NCI-H345 treated with DMSO at 0.1 percent for 48 hours (cell line): ENCODE results near the gene HSPA14.
"Not testable (repeated sequence)": the region's sequence is repeated elsewhere in the genome, so short reads cannot be mapped to it uniquely, and the experiment has no call there.

Source experiments
- DNase-seq: peaks from one replicate; lab custom pipeline; 2025; ENCODE audit not compliant: unreplicated experiment; lab: John Stamatoyannopoulos, UW

Gene HSPA14, protein sequence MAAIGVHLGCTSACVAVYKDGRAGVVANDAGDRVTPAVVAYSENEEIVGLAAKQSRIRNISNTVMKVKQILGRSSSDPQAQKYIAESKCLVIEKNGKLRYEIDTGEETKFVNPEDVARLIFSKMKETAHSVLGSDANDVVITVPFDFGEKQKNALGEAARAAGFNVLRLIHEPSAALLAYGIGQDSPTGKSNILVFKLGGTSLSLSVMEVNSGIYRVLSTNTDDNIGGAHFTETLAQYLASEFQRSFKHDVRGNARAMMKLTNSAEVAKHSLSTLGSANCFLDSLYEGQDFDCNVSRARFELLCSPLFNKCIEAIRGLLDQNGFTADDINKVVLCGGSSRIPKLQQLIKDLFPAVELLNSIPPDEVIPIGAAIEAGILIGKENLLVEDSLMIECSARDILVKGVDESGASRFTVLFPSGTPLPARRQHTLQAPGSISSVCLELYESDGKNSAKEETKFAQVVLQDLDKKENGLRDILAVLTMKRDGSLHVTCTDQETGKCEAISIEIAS

GRCh38 chr10:14837757-14838581 lies at the start of gene HSPA14, which contains the start of the genes CDNF and MSANTD7:
Gene HSPA14, plus strand, starts transcription at chr10:14838306. Its CDS starts 97 bp downstream, at chr10:14838403.
Gene CDNF, minus strand, starts transcription at chr10:14838037. Its CDS starts 91 bp downstream, at chr10:14837946.
Gene MSANTD7, plus strand, starts transcription at chr10:14838306. Its CDS starts 3,979 bp downstream, at chr10:14842285.
- DNase-seq = peak; percentile 85

- DNase-seq = no peak
Observed at GRCh38 chr10:14798636-14799035, 39.5 kb upstream of the HSPA14 start.

- DNase-seq = no peak
Observed at GRCh38 chr10:14800397-14800796, 37.7 kb upstream of the HSPA14 start.

DNA sequence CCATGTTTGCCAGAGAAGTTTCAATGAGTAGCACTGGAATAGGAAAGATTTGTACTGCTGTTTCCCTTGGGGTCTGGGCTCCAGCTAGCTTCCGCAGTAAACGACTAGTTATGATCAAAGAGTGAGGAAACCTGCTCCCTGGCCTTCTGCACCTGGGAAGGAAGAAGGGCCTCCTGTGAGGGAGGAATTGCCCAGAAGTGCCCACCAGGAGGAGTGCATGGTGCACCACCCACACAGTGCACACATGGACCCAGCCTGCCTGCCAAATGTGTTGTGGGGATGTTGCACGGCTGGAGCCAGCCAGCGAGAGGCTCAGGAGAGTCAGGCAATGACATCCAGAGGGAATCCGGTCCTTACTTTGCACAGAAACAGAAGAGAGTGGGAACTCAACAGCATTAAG lies 36.4 kb upstream of the HSPA14 start:
- no peak for DNase-seq

- DNase-seq = no peak
Observed at GRCh38 chr10:14803827-14804226, 34.3 kb upstream of the HSPA14 start.

- no peak for DNase-seq
Observed at GRCh38 chr10:14806318-14806717, 31.8 kb upstream of the HSPA14 start.

- no peak for DNase-seq
Observed at GRCh38 chr10:14810969-14811953, 26.8 kb upstream of the HSPA14 start.

DNA sequence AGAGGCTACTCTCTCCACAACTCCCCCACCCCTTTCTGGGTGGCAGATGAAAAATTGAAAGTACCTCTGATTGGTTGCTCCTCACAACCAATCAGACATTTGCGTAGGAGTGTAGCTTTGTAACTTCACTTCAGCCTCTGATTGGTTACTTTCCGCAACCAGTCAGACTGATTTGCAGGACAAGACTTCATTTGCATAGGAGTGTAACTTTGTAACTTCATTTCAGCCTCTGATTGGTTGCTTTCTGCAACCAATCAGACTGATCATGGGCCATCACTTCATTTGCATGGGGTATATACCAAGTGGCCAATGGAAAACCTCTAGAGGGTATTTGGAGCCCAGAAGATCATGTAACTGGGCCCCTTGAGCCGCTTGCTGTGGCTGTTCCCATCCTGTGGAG lies 25.8 kb upstream of the HSPA14 start:
- no peak for DNase-seq

GRCh38 chr10:14815681-14816080 lies 22.4 kb upstream of the HSPA14 start:
- no peak for DNase-seq

DNA sequence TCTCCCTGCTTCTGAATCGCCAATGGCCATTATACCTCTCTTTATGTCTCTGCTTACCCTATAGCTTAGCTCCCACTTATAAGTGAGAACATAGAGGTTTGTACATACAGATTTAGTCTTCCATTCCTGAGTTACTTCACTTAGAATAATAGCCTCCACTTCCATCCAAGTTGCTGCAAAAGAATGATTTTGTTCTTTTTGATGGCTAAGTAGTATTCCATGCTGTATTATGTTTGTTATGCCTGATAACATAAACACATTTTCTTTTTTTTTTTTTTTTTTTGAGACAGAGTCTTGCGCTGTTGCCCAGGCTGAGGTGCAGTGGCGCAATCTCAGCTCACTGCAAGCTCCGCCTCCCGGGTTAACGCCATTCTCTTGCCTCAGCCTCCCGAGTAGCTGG lies 21.4 kb upstream of the HSPA14 start:
- not testable (repeated sequence) for DNase-seq

- DNase-seq = no peak
Observed at GRCh38 chr10:14820010-14820774, 17.9 kb upstream of the HSPA14 start.

DNA sequence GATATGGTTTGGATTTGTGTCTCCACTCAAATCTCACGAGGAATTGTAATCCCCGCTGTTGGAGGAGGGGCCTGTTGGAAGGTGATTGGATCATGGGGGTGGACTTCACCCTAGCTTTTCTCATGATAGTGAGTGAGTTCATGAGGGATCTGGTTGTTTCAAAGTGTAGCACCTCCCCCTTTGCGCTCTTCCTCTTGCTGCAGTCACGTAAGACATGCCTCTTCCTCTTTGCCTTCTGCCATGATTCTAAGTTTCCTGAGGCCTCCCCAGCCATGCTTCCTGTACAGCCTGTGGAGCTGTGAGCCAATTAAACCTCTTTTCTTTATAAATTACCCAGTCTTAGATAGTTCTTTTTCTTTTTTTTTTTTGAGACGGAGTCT lies 17.3 kb upstream of the HSPA14 start:
- no peak for DNase-seq

- DNase-seq = no peak
Observed at GRCh38 chr10:14821635-14822375, 16.3 kb upstream of the HSPA14 start.

DNA sequence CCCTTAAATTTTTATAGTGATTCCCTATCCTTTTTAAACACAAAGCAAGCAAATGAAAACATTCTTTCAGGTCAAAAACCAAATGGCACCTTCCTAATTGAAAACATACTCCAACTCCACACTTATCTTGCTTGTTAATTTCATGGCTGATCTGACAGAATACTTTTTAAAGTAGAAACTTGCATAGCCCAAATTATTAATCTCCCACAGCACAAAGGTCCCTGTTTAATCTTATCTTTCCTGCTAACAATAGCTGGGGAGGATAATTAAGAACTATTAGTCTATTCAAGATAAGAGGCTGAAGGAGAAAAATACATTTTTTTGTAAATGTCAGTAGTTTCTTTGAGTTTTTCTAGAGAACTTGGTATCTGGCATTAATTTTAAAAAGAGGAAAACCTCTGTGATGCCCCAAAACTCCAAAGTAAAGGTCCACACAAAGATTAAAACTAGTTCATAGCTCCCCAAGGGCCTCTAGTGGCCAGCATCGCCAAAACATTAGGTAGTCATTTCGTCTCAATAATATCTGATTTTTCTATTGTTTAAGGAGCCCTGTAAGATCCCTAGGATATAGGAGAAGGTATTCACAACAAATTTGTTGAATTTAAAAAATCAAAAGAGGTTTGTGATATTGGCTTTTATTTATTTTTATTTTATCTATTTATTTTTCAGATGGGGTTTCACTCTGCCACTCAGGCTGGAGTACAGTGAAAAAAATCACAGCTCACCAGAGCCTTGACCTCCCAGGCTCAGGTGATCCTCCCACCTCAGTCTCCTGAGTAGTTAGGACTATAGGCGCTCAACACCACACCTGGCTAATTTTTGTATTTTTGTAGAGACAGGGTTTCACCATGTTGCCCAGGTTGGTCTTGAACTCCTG lies 15.0 kb upstream of the HSPA14 start:
- DNase-seq = peak; percentile 2

DNA sequence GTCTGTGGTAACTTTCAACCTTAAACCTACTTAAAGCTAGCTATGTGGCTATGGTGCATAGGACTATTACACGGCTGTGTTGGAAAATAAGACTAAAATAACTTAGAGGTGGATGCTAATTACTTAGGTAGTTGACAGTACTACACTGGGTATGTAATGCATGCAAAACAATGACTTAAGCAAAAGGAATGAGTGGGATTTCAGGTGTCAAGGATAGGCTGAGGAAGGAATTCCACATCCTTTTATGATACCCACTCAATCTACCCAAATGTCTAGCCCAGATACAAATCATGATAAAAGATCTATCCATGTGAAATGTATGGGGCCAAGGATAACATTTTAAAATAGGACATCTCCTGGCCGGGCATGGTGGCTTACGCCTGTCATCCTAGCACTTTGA lies 14.1 kb upstream of the HSPA14 start:
- no peak for DNase-seq

DNA sequence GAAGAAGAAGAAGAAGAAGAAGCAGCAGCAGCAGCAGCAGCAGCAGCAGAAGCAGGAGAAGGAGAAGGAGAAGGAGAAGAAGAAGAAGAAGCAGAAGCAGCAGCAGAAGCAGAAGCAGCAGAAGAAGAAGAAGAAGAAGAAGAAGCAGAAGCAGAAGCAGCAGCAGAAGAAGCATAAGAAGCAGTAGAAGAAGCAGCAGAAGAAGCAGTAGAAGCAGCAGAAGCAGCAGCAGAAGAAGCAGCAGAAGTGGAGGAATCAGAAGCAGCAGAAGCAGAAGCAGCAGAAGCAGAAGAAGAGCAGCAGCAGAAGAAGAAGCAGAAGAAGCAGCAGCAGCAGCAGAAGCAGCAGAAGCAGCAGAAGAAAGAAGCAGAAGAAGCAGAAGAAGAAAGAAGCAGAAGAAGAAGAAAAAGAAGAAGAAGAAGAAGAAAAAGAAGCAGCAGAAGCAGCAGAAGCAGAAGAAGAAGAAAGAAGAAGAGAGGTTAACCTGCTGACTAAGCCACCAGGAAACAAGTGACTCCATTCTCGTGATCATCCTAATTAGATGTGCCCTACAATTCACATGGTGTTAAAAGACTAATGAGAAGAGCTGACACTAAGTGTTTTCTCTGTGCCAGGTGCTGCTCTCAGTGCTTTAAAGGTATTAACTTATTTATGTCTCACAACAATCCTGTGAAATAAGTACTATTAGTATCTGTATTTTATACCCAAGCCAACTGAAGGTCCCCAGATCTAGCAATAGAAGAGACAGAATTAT lies 11.9 kb upstream of the HSPA14 start:
- DNase-seq = no peak

DNA sequence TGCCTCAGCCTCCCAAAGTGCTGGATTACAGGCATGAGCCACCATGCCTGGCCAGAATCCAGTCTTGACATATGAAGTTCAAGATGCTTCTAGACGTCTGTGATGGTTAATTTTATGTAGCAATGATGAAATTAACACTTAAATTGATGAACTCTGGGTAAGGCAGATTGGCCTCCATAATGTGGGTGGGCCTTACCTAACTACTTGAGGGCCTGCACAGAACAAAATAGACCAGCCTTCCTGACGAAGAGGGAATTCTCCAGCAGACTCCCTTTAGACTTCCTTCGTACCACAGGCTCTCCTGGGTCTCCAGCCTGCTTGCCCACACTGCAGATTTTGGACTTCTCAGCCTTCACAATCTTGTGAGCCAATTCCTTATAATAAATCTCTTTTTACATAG lies 5.0 kb upstream of the HSPA14 start:
- no peak for DNase-seq
